Measurements from ENCODE around the gene ZDHHC11. TPM values are rescaled to one million over a fixed set of nuclear protein-coding genes. Genes with fewer than 3 reads are reported as not detected.
"Not testable (repeated sequence)": the region's sequence is repeated elsewhere in the genome, so short reads cannot be mapped to it uniquely, and the experiment has no call there.

Gene ZDHHC11
- total RNA-seq, 4 donors from 2014 or later: 0.54 to 5.3 (median 2.8) TPM

DNA sequence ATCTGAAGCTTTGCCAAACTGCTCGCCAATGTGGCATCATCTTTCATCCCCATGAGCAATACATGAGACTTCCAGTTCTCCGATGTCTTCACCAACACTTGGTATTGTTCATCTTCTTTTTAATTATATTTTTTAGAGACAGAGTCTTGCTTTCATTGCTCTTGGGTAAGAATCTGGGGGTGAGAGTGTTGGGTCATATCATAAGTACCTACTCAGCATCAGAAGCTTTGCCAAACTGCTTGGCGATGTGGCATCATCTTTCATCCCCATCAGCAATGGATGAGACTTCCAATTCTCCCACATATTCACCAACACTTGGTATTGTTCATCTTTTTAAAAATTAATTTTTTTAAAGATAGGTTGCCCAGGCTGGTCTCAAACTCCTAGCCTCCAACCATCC is 35.3 kb downstream of the ZDHHC11 start:
- H3K27ac ChIP-seq: no peak overlapping the region
- DNase-seq: no peak
- no peaks in the 10 kb centered on the region for H3K4me1 ChIP-seq
- H3K9me3 ChIP-seq: no peaks in the 10 kb centered on the region
- TF ChIP-seq, protein P1, sequence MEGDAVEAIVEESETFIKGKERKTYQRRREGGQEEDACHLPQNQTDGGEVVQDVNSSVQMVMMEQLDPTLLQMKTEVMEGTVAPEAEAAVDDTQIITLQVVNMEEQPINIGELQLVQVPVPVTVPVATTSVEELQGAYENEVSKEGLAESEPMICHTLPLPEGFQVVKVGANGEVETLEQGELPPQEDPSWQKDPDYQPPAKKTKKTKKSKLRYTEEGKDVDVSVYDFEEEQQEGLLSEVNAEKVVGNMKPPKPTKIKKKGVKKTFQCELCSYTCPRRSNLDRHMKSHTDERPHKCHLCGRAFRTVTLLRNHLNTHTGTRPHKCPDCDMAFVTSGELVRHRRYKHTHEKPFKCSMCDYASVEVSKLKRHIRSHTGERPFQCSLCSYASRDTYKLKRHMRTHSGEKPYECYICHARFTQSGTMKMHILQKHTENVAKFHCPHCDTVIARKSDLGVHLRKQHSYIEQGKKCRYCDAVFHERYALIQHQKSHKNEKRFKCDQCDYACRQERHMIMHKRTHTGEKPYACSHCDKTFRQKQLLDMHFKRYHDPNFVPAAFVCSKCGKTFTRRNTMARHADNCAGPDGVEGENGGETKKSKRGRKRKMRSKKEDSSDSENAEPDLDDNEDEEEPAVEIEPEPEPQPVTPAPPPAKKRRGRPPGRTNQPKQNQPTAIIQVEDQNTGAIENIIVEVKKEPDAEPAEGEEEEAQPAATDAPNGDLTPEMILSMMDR (IDR thresholded peaks at IDR 0.05): no peak
- TF ChIP-seq POLR2A (IDR thresholded peaks at IDR 0.05): no peak
- 95 to 98% methylated on average over 3 of the region's 3 CpGs for WGBS, 2 donors
- no peaks in the 10 kb centered on the region for H3K27me3 ChIP-seq
- no peak overlapping the region for H3K4me3 ChIP-seq (replicated peaks in 1 of 3)
- H3K36me3 ChIP-seq: no peaks in the 10 kb centered on the region
- intact Hi-C loops (cut with DNase I): no loop called here

DNA sequence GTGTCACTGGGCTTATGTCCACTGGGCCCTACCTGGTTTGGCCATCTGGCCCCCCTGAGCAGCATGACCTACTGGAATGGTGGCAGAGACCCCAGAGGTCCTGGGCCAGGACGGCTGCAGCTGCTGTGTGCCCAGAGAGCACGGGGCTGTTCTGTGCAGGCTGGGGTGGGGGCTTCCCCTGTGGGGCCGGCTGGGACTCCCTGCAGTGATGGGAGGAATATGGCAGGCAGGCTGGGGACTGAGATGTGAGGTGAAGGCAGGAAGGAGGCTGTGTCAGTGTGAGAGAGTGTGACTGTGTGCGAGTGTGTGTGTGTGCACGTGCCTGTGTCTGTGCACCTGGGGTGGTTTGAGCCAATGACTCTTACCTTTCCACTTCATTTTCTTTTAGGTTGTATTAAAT is 37.2 kb downstream of the ZDHHC11 start:
- H3K27me3 ChIP-seq; H3K4me1 ChIP-seq; H3K36me3 ChIP-seq; intact Hi-C loops (cut with DNase I); H3K27ac ChIP-seq; H3K4me3 ChIP-seq (replicated peaks in 1 of 3); DNase-seq; H3K9me3 ChIP-seq: not testable (repeated sequence)
- WGBS, 2 donors: 97 to 100% methylated on average over 2 of the region's 5 CpGs

- H3K27me3 ChIP-seq; H3K4me1 ChIP-seq; H3K9me3 ChIP-seq; DNase-seq; H3K36me3 ChIP-seq; H3K4me3 ChIP-seq (replicated peaks in 1 of 3); H3K27ac ChIP-seq; intact Hi-C loops (cut with DNase I): not testable (repeated sequence)
- WGBS, 2 donors: 65 to 75% methylated on average over 5 to 7 of the region's 9 CpGs
Measured at GRCh38 chr5:811384-811783, 39.4 kb downstream of the ZDHHC11 start.

- 74% methylated on average over 6 of the region's 10 CpGs for WGBS, 2 donors
- H3K27me3 ChIP-seq; H3K9me3 ChIP-seq; H3K4me1 ChIP-seq; H3K36me3 ChIP-seq; H3K4me3 ChIP-seq (replicated peaks in 1 of 3); intact Hi-C loops (cut with DNase I); DNase-seq; H3K27ac ChIP-seq: not testable (repeated sequence)
Measured at GRCh38 chr5:807719-808514, 42.9 kb downstream of the ZDHHC11 start.

DNA sequence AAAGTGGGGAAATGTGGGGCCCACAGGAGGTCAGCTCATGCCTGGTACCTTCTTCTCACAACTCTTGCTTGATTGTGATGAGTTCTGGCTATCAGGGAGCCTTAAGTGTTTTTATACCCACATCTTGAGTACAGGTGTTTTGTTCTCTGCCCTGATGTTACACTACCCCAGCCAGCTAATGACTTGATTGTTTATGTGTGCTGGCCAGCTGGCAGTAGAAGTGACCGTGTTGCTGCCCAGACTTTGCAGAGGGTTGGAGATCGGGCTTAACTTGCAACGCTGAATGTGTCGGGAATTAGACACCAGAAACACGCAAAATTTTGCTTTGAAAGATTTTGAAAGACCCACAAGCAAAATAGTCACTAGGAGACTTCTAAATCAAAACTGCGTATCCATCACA is 49.3 kb downstream of the ZDHHC11 start:
- no peak for TF ChIP-seq POLR2A (IDR thresholded peaks at IDR 0.05)
- TF ChIP-seq, protein P1 (IDR thresholded peaks at IDR 0.05): no peak
- intact Hi-C loops (cut with DNase I): no loop called here
- no peaks in the 10 kb centered on the region for H3K27me3 ChIP-seq
- no peaks in the 10 kb centered on the region for H3K9me3 ChIP-seq
- H3K4me1 ChIP-seq: no peaks in the 10 kb centered on the region
- no peak overlapping the region for H3K27ac ChIP-seq
- 90 to 91% methylated on average over 6 of the region's 6 CpGs for WGBS, 2 donors
- no peak for DNase-seq
- H3K4me3 ChIP-seq (replicated peaks in 1 of 3): no peak overlapping the region
- H3K36me3 ChIP-seq: no peaks in the 10 kb centered on the region

GRCh38 chr5:801055-801454 is 49.7 kb downstream of the ZDHHC11 start:
- intact Hi-C loops (cut with DNase I); H3K4me1 ChIP-seq; H3K4me3 ChIP-seq (replicated peaks in 1 of 3); DNase-seq; H3K36me3 ChIP-seq; H3K27me3 ChIP-seq; H3K9me3 ChIP-seq; H3K27ac ChIP-seq: not testable (repeated sequence)
- WGBS, 2 donors: 86 to 94% methylated on average over 4 of the region's 4 CpGs

DNA sequence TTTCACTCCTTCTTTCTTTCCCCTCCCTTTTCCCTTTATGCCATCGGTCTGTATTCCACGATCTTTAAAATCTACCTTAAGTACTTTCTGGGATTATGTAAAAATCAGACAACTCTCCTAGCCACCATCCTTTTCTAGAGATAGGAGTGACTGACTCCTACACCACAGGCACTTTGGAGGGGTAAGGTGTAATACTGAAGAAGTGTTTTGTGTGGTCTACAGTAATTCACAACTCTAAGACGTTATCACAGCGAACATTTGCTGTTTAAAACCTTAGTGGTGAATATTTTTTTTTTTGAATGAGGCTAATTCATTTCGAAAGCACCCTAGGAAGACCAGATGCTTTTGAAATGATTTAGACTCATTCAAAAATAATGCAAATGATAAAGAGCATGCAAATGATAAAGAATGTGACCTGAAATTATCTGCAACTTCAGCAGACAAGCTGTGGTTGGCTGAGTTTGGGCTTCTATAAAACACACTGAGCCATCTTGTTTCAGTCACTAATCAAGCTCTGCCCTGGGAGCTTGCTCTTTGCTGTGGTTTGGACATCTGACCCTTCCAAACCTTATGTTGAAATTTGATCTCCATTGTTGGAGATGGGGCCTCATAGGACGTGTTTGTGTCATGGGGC is 52.2 kb downstream of the ZDHHC11 start:
- H3K36me3 ChIP-seq; H3K27me3 ChIP-seq; H3K9me3 ChIP-seq; H3K4me1 ChIP-seq; intact Hi-C loops (cut with DNase I); H3K27ac ChIP-seq; DNase-seq; H3K4me3 ChIP-seq (replicated peaks in 1 of 3): not testable (repeated sequence)
- WGBS, 2 donors: 63 to 80% methylated on average over 6 of the region's 6 CpGs

- DNase-seq; H3K4me1 ChIP-seq; H3K4me3 ChIP-seq (replicated peaks in 1 of 3); H3K36me3 ChIP-seq; H3K27me3 ChIP-seq; intact Hi-C loops (cut with DNase I); H3K27ac ChIP-seq; H3K9me3 ChIP-seq: not testable (repeated sequence)
- WGBS, 2 donors: 78 to 85% methylated on average over 3 to 4 of the region's 4 CpGs
Measured at GRCh38 chr5:797986-798385, 52.8 kb downstream of the ZDHHC11 start.

DNA sequence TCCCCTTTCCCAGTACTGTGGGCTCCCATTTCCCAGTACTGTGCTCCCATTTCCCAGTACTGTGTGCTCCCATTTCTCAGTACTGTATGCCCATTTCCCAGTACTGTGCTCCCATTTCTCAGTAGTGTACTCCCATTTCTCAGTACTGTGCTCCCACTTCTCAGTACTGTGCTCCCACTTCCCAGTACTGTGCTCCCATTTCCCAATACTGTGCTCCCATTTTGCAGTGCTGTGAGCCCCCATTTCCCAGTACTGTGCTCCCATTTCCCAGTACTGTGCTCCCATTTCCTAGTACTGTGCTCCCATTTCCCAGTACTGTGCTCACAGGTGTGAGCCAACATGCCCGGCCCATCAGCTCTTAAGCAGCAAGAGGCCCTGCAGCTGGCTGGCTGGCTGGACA is 54.9 kb downstream of the ZDHHC11 start:
- DNase-seq; H3K4me3 ChIP-seq (replicated peaks in 1 of 3); H3K4me1 ChIP-seq; H3K27me3 ChIP-seq; intact Hi-C loops (cut with DNase I); H3K36me3 ChIP-seq; H3K9me3 ChIP-seq; H3K27ac ChIP-seq: not testable (repeated sequence)
- 55 to 77% methylated on average over 1 of the region's 1 CpG for WGBS, 2 donors

DNA sequence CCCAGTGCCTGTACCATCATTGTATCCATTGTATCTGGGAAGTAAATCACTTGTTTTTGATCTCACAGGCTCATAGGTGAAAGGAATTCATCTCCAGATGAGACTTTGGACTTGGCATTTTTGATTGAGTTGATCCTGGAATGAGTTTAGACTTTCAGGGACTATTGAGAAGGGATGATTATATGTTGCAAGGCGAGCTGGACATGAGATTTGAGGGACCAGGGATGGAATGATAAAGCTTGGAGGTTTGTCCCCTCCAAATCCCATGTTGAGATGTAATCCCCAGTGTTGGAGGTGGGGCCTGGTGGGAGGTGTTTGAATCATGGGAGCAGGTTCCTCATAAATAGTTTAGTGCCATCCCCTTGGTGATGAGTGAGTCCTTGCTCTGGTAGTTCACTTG is 55.8 kb downstream of the ZDHHC11 start:
- H3K4me3 ChIP-seq (replicated peaks in 1 of 3); H3K27me3 ChIP-seq; intact Hi-C loops (cut with DNase I); DNase-seq; H3K9me3 ChIP-seq; H3K36me3 ChIP-seq; H3K27ac ChIP-seq; H3K4me1 ChIP-seq: not testable (repeated sequence)
- 76 to 100% methylated on average over 1 of the region's 1 CpG for WGBS, 2 donors

DNA sequence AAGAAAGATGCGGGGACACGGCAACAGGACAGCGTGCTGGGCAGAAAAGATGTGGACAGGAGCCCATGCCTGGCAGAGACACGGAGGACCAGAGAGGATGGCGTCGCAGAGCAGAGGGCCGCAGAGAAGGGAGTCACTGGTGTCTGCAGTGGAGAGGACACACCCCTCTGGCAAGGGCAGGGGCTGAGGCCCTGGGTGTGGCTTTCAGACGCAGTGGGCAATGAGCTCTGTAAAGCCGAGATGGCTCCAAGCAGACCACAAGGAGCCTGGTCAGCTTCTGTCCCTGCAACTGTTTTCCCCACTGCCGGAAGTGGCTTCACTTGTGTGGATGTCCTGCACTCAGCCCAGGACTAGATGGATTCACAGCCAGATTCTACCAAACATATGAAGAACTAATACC is 62.1 kb downstream of the ZDHHC11 start:
- intact Hi-C loops (cut with DNase I); H3K27me3 ChIP-seq: not testable (repeated sequence)

More for the DNA sequence above, 62.1 kb downstream of the ZDHHC11 start:
- DNase-seq; H3K27ac ChIP-seq; H3K36me3 ChIP-seq; H3K4me3 ChIP-seq (replicated peaks in 1 of 3); H3K9me3 ChIP-seq; H3K4me1 ChIP-seq: not testable (repeated sequence)
- 78 to 94% methylated on average over 9 to 10 of the region's 10 CpGs for WGBS, 2 donors
